ENCODE data around the gene BID.

- TF ChIP-seq EZH2 (IDR thresholded peaks at IDR 0.05; ENCODE audit: insufficient read depth, poor library complexity, severe bottlenecking) (no peak), EZH2phosphoT487 (IDR thresholded peaks at IDR 0.05; ENCODE audit: insufficient read depth, low read depth) (no peak)
Observed at GRCh38 chr22:17787241-17787640, 13.0 kb upstream of the BID start.
